ENCODE results near the gene CUTA. TPM values are rescaled to one million over a fixed set of nuclear protein-coding genes. Genes with fewer than 3 reads are reported as not detected.
A peak's percentile ranks its signal among the peaks of the same experiment; 100 is the strongest.

The CUTA gene
- total and polyA plus RNA-seq, 2 of the 13 experiments (the other 11 are each of a cell fraction or from before 2014, with no cell fraction given), result 170 to 180 TPM

- Histone ChIP-seq H3K79me2 (ENCODE audit: insufficient read depth, low read length) (peaks cover 26% of the 10 kb centered on the region), H3K27me3 (ENCODE audit: control insufficient read depth in 1 of 2, insufficient read depth in 2 of 2, low read length in 2 of 2) (no peaks in the 10 kb centered on the region; a peak in 1 of 5 replicates), H3K36me3 (replicated peaks in 1 of 2; ENCODE audit: control insufficient read depth in 1 of 2, insufficient read depth in 2 of 2, low read length in 2 of 2) (peaks cover 17 to 32% of the 10 kb centered on the region in 2 experiments), H3K4me1 (ENCODE audit: insufficient read depth, low read length) (peaks cover 54% of the 10 kb centered on the region), H3K27ac (ENCODE audit: extremely low read length, insufficient read depth, low read length) (no peak overlapping the region), H3K9ac (ENCODE audit: insufficient read depth, low read depth, low read length) (peak overlapping the region; percentile 28; the same call in 1 of the 2 replicates), H3K4me3 (replicated peaks in 1 of 3; ENCODE audit: insufficient read depth in 1 of 3, low read depth in 2 of 3, low read length in 3 of 3) (peak overlapping the region in 1 of 3 experiments; percentile 20; a peak in 1 of 6 replicates), H2AFZ (ENCODE audit: low read length) (no peak overlapping the region), H3K9me3 (ENCODE audit: low read length) (no peaks in the 10 kb centered on the region), H3K4me2 (ENCODE audit: low read depth, low read length) (peak overlapping the region; percentile 40), H4K20me1 (ENCODE audit: insufficient read depth, low read length) (no peaks in the 10 kb centered on the region)
- in situ Hi-C loops (cut with HindIII; ENCODE audit: extremely low pct_ligation_motif_present, low pct_unique_long_range_greater_than_20kb) (loop anchor here (10.0 to 25.0 kb wide), 2 partner anchors 129 to 211 kb away; partner anchors contain the start of genes B3GALT4, HSD17B8, PFDN6 and RGL2), intact Hi-C loops (cut with micrococcal nuclease; ENCODE audit: unreplicated experiment) (no loop called here)
- no peak for FAIRE-seq
- TF ChIP-seq NR2F6 (IDR thresholded peaks at IDR 0.05) (peak; percentile 36; the same call in 1 of the 2 replicates), NR2F6 (CRISPR knock-in tag; IDR thresholded peaks at IDR 0.05) (no peak), ZNF615 (CRISPR knock-in tag; IDR thresholded peaks at IDR 0.05; ENCODE audit: borderline replicate concordance) (0 out of 2 replicates have a peak, but pooled peaks have one; percentile 52), HDAC1 (CRISPR knock-in tag; IDR thresholded peaks at IDR 0.05) (no peak), GPBP1L1 (CRISPR knock-in tag; IDR thresholded peaks at IDR 0.05) (no peak), KLF15 (CRISPR knock-in tag; IDR thresholded peaks at IDR 0.05; ENCODE audit: borderline replicate concordance) (no peak)
- no peak for ATAC-seq
- no TSS peak for BruUV-seq (replicated peaks)
- 94% methylated on average over 9 of the region's 9 CpGs for WGBS (ENCODE audit: low lambda C conversion rate)
- DNase-seq (ENCODE audit: low spot score), result no peak
- ChIA-PET CTCF (ENCODE audit: low intra/inter-chr PET ratio, low total read pairs) (no interaction called here), POLR2A (no interaction called here)
Observed at GRCh38 chr6:33415831-33416230, 2.1 kb downstream of the CUTA start.

GRCh38 chr6:33414592-33415271, 3.2 kb downstream of the CUTA start:
- H2AFZ ChIP-seq (ENCODE audit: low read length), result no peak overlapping the region
- no peak for ATAC-seq
- ChIA-PET POLR2A (no interaction called here), CTCF (ENCODE audit: low intra/inter-chr PET ratio, low total read pairs) (interaction anchor here (0.6 kb wide), 1 partner anchor 290 kb away, joined by 3 read pairs; no protein-coding TSS in a partner anchor)
- peaks cover 54% of the 10 kb centered on the region for H3K4me1 ChIP-seq (ENCODE audit: insufficient read depth, low read length)
- 86% methylated on average over 12 of the region's 12 CpGs for WGBS (ENCODE audit: low lambda C conversion rate)
- H3K79me2 ChIP-seq (ENCODE audit: insufficient read depth, low read length), result peaks cover 26% of the 10 kb centered on the region
- no peaks in the 10 kb centered on the region; a peak in 1 of 5 replicates for H3K27me3 ChIP-seq (ENCODE audit: control insufficient read depth in 1 of 2, insufficient read depth in 2 of 2, low read length in 2 of 2)
- H3K4me3 ChIP-seq (replicated peaks in 1 of 3; ENCODE audit: insufficient read depth in 1 of 3, low read depth in 2 of 3, low read length in 3 of 3), result no peak overlapping the region
- H3K36me3 ChIP-seq (replicated peaks in 1 of 2; ENCODE audit: control insufficient read depth in 1 of 2, insufficient read depth in 2 of 2, low read length in 2 of 2), result peaks cover 17 to 32% of the 10 kb centered on the region in 2 experiments
- no peaks in the 10 kb centered on the region for H4K20me1 ChIP-seq (ENCODE audit: insufficient read depth, low read length)
- no peak overlapping the region for H3K9ac ChIP-seq (ENCODE audit: insufficient read depth, low read depth, low read length)
- FAIRE-seq, result no peak
- no TSS peak for BruUV-seq (replicated peaks)
- in situ Hi-C loops (cut with HindIII; ENCODE audit: extremely low pct_ligation_motif_present, low pct_unique_long_range_greater_than_20kb), result loop anchor here (10.0 to 25.0 kb wide), 2 partner anchors 127 to 210 kb away; partner anchors contain the start of genes B3GALT4, HSD17B8, PFDN6 and RGL2
- intact Hi-C loops (cut with micrococcal nuclease; ENCODE audit: unreplicated experiment), result no loop called here
- H3K27ac ChIP-seq (ENCODE audit: extremely low read length, insufficient read depth, low read length), result no peak overlapping the region
- DNase-seq (ENCODE audit: low spot score), result no peak
- no peak overlapping the region for H3K4me2 ChIP-seq (ENCODE audit: low read depth, low read length)
- no peaks in the 10 kb centered on the region for H3K9me3 ChIP-seq (ENCODE audit: low read length)
- TF ChIP-seq CBFB (CRISPR knock-in tag; IDR thresholded peaks at IDR 0.05), result no peak
- TF ChIP-seq ZNF780A (CRISPR knock-in tag; IDR thresholded peaks at IDR 0.05), result no peak
- no peak for TF ChIP-seq ZNF644 (CRISPR knock-in tag; IDR thresholded peaks at IDR 0.05; ENCODE audit: low read depth)
- 0 out of 2 replicates have a peak, but pooled peaks have one; percentile 17 for TF ChIP-seq FOXO4 (CRISPR knock-in tag; conservative IDR thresholded peaks at IDR 0.05)
- TF ChIP-seq, protein P1, sequence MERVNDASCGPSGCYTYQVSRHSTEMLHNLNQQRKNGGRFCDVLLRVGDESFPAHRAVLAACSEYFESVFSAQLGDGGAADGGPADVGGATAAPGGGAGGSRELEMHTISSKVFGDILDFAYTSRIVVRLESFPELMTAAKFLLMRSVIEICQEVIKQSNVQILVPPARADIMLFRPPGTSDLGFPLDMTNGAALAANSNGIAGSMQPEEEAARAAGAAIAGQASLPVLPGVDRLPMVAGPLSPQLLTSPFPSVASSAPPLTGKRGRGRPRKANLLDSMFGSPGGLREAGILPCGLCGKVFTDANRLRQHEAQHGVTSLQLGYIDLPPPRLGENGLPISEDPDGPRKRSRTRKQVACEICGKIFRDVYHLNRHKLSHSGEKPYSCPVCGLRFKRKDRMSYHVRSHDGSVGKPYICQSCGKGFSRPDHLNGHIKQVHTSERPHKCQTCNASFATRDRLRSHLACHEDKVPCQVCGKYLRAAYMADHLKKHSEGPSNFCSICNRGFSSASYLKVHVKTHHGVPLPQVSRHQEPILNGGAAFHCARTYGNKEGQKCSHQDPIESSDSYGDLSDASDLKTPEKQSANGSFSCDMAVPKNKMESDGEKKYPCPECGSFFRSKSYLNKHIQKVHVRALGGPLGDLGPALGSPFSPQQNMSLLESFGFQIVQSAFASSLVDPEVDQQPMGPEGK (CRISPR knock-in tag; IDR thresholded peaks at IDR 0.05), result peak; percentile 58
- no peak for TF ChIP-seq PAX8 (CRISPR knock-in tag; IDR thresholded peaks at IDR 0.05; ENCODE audit: borderline replicate concordance)

Measured in HepG2 (cell line).